ENCODE data around the gene AFP.

The AFP gene

GRCh38 chr4:73454920-73455319, 18.9 kb downstream of the AFP start:
- H3K4me3 ChIP-seq (replicated peaks; ENCODE audit: low read depth, low read length) = no peak overlapping the region
- no peak for TF ChIP-seq CTCF (IDR thresholded peaks at IDR 0.05; ENCODE audit: low read depth, low read length, missing control alignments)
- DNase-seq (ENCODE audit: extremely low read depth, low read depth) = no peak

- no peak for DNase-seq (ENCODE audit: extremely low read depth, low read depth)
- no peak for TF ChIP-seq CTCF (IDR thresholded peaks at IDR 0.05; ENCODE audit: low read depth, low read length, missing control alignments)
- no peak overlapping the region for H3K4me3 ChIP-seq (replicated peaks; ENCODE audit: low read depth, low read length)
Observed at GRCh38 chr4:73456177-73457022, 20.4 kb downstream of the AFP start.

- H3K4me3 ChIP-seq (replicated peaks; ENCODE audit: low read depth, low read length) = no peak overlapping the region
- no peak for DNase-seq (ENCODE audit: extremely low read depth, low read depth)
- TF ChIP-seq CTCF (IDR thresholded peaks at IDR 0.05; ENCODE audit: low read depth, low read length, missing control alignments) = no peak
Observed at GRCh38 chr4:73458184-73459047, 22.4 kb downstream of the AFP start.

GRCh38 chr4:73459048-73459421, 23.0 kb downstream of the AFP start:
- DNase-seq (ENCODE audit: extremely low read depth, low read depth) = no peak
- no peak overlapping the region for H3K4me3 ChIP-seq (replicated peaks; ENCODE audit: low read depth, low read length)
- TF ChIP-seq CTCF (IDR thresholded peaks at IDR 0.05; ENCODE audit: low read depth, low read length, missing control alignments) = no peak

DNA sequence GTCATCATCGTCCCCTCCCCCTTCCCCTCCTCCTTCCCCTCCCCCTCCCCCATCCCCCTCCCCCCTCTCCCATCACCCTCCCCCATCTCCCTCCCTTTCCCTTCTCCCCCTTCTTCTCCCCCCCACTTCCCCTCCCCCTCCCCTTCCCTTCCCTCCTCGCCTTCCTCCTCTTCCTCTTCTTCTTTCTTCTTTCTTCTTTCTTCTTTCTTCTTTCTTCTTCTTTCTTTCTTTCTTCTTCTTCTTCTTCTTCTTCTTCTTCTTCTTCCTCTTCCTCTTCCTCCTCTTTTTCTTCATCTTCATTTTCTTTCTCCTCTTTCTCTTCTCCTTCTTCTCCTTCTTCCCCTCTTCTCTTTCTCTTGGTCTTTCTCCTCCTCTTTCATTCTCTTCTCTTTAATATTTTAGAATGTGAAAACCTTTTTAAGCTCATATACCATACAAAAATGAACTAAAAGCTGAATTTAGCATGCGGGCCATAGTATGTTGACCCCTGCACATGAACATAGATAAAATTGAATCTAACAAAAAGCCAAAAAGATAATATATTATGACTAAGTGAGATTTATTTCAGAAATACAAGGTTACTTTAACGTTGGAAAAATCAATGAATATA, 25.0 kb downstream of the AFP start:
- no peak for DNase-seq (ENCODE audit: extremely low read depth, low read depth)
- no peak overlapping the region for H3K4me3 ChIP-seq (replicated peaks; ENCODE audit: low read depth, low read length)
- no peak for TF ChIP-seq CTCF (IDR thresholded peaks at IDR 0.05; ENCODE audit: low read depth, low read length, missing control alignments)

GRCh38 chr4:73468170-73468569, 32.1 kb downstream of the AFP start:
- H3K4me3 ChIP-seq (replicated peaks; ENCODE audit: low read depth, low read length) = no peak overlapping the region
- no peak for TF ChIP-seq CTCF (IDR thresholded peaks at IDR 0.05; ENCODE audit: low read depth, low read length, missing control alignments)
- DNase-seq (ENCODE audit: extremely low read depth, low read depth) = no peak

Data from HFF-Myc (cell line).